ENCODE results near the gene SPO11. TPM values are rescaled to one million over a fixed set of nuclear protein-coding genes. Genes with fewer than 3 reads are reported as not detected.

SPO11 gene, protein sequence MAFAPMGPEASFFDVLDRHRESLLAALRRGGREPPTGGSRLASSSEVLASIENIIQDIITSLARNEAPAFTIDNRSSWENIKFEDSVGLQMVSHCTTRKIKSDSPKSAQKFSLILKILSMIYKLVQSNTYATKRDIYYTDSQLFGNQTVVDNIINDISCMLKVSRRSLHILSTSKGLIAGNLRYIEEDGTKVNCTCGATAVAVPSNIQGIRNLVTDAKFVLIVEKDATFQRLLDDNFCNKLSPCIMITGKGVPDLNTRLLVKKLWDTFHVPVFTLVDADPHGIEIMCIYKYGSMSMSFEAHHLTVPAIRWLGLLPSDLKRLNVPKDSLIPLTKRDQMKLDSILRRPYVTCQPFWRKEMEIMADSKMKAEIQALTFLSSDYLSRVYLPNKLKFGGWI
- total RNA-seq, result not detected in 2 replicates

GRCh38 chr20:57329608-57330221 is at the start of gene SPO11:
TSS of gene SPO11 (plus strand) at chr20:57329803. CDS start at chr20:57329868, 65 bp downstream.

GRCh38 chr20:57351042-57351783 is 21.6 kb downstream of the SPO11 start, which contains the start of gene RAE1:
TSS of gene RAE1 (plus strand) at chr20:57351255. CDS start at chr20:57354039, 2,784 bp downstream.

GRCh38 chr20:57390604-57391438 is 61.2 kb downstream of the SPO11 start, which contains the start of gene RBM38:
TSS of gene RBM38 (plus strand) at chr20:57391396. CDS start at chr20:57391582, 186 bp downstream.

Small RNA genes within 50 kb of the gene (small RNA-seq; reads per million reads assigned to genes)
- gene MIR4325 (not detected), gene RF00019 (not detected), gene RPL39P39 (not detected)

Other genes with a start within 250 kb of the SPO11 start
- gene BMP7, start 63.2 kb upstream of the SPO11 start, total RNA-seq, result not detected in 2 replicates
- 19.5 and 25.8 TPM in 2 replicates for gene RAE1, start 21.5 kb downstream of the SPO11 start, total RNA-seq
- 7.3 and 7.4 TPM in 2 replicates for gene RBM38, start 61.6 kb downstream of the SPO11 start, total RNA-seq
- not detected in 2 replicates for gene CTCFL, start 195.3 kb downstream of the SPO11 start, total RNA-seq
- gene PCK1, start 231.3 kb downstream of the SPO11 start, total RNA-seq, result not detected in 2 replicates

Data from subcutaneous preadipocyte (primary cell).